WI38 (cell line): ENCODE results near the gene PLN.

ENCODE experiments used
- H3K4me3 ChIP-seq: 2 replicates; pipeline ENCODE4 v1.5.1; 2011; ENCODE audit warnings: low read depth, mild to moderate bottlenecking, control low read depth, low read length
- CTCF ChIP-seq: IDR thresholded peaks from 2 replicates; pipeline ENCODE4 v1.5.1; 2012; ENCODE audit warnings: low read depth, mild to moderate bottlenecking, control low read depth, low read length

PLN gene

GRCh38 chr6:118578617-118579016 is 30.5 kb downstream of the PLN start:
- TF ChIP-seq CTCF: no peak
- H3K4me3 ChIP-seq: no peak overlapping the region

- no peak overlapping the region for H3K4me3 ChIP-seq
- TF ChIP-seq CTCF: no peak
Observed at GRCh38 chr6:118579786-118580185, 31.7 kb downstream of the PLN start.

- peak; percentile 46; the same call in 1 of the 2 replicates for TF ChIP-seq CTCF
- H3K4me3 ChIP-seq: no peak overlapping the region
Observed at GRCh38 chr6:118580585-118581419, 32.7 kb downstream of the PLN start.

DNA sequence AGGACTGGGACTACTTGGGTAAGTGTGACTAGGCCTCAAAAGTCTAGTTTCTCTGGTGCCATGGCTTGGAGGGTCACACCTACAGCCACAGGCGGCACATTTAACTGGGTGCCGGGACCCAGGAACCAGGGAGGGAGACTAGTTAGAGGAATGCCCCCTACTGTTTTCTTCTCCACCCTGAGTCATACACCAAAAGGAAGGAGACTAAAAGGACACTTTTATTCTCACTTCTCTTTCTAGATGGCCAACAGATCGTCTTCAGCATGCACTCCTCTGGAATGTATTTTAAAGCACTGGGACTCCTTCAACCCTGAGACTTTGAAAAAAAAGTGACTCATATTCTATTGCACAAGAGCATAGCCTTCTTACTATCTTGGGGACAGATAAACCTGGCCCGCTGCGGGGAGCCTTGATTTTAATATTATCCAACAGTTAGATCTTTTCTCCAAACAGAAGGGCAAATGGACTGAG is 33.4 kb downstream of the PLN start:
- no peak for TF ChIP-seq CTCF
- no peak overlapping the region for H3K4me3 ChIP-seq

GRCh38 chr6:118584911-118585310 is 36.8 kb downstream of the PLN start:
- H3K4me3 ChIP-seq: no peak overlapping the region
- no peak for TF ChIP-seq CTCF

DNA sequence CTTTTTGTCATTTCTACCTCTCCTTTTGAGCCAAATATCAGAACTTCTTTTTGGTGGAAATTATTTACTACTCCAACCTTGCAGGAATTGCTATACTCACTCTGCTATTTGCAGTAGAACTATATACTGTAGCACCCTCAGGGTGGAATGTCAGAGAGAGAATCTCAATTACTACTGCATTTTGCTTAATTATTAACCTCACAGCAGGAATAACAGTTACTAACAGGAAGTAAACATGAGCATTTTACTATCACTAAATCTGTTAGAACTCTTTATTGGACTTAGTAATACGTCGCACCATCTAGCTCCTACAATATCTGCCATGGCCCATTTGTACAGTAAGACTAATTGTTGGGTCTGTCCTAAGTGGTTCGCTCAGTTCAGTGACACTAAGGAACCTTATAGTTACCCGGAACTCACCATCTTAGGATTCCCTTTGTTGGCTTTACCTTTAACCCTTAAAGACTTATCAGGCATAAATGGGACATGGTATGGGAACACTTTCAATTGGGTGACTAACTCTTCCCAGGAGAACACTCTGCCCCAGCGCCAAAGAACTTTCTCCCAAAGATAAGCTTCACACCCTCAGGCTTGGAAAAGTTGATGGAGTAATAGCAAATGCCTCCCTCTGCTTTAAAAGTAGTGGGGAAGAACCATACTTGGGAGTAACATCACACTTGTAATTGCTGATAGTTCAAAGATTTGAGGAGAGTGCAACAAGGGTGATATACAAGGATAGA is 38.8 kb downstream of the PLN start:
- H3K4me3 ChIP-seq: no peak overlapping the region
- TF ChIP-seq CTCF: no peak

DNA sequence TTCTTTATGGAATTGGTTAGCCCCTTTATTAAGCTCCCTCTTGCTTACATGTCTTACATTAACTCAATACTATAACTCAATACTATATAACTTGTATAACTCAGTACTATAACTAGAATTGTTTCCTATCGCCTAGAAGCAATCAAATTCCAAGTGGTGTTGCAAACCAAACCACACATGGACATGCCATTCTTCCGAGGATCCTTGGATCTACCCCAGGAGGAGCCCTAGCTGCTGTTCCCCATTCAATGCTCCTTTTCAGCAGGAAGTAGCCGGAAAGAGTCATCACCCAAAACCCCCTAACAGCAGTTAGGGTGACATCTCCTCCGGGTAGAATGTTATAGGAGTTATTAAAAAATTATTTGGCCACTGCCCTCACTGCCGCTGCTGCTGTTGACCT is 40.5 kb downstream of the PLN start:
- no peak overlapping the region for H3K4me3 ChIP-seq
- TF ChIP-seq CTCF: no peak
